HG03565 (cell line): ENCODE results near the gene GPR137.

ENCODE experiments used
- ATAC-seq: cut with Tn5 transposase; IDR thresholded peaks from one replicate; pipeline ENCODE4 v1.9.1; 2021; ENCODE audit warnings: mild to moderate bottlenecking, moderate library complexity; ENCODE audit not compliant: unreplicated experiment

The GPR137 gene

DNA sequence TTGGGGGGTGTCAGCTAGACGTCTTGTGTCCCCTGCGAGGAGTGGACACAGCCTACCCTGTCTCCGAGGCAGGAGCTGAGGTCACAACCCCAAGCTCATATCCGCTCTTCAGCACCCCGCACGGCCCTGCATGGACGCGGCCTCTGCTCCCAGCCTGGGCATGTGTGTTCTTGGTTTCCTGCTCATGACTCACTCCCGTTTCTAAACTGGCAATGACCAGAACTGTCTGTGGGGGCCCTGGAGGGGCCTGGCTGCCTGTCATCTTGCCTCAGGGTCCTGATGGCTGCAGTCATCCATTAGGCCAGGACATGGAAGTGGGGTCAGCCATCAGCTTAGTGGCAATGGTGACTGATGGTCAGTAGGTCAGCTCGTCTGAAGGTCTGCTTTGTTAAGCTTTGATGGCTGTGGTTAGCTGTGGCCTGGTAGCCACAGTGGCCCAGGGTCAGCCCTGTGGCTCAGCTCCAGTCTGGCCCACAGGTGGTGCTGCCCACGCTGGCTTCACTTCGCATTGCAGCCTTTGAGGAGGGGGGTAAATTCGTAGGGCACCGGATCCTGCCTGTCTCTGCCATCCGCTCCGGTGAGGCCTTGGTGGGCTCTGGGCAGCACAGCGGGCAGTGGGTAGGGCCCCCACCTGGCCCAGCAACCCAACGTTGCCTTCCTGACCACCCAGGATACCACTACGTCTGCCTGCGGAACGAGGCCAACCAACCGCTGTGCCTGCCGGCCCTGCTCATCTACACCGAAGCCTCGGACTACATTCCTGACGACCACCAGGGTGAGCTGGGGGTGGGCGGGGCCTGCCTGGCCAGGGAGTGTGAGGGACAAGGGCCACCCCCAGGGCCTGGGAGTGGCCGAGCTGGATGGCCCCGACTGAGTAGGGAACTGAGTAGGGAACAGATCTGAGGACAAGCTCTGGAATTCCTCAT is 22.4 kb upstream of the GPR137 start:
- no peak for ATAC-seq

DNA sequence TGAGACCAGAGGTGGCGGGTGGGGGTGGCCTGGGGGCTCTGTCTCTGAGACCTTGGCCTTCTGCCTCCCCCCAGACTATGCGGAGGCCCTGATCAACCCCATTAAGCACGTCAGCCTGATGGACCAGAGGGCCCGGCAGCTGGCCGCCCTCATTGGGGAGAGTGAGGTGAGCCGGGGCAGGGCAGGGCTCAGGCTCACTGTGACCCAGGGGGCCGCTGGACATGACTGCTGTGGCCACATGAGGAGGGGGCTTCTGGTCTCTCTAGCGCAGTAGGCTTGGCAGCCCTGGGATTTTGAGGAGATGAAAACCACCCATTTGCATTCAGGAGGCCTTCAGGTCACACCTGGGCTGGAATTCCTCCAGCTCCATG is 21.7 kb upstream of the GPR137 start:
- ATAC-seq: no peak

DNA sequence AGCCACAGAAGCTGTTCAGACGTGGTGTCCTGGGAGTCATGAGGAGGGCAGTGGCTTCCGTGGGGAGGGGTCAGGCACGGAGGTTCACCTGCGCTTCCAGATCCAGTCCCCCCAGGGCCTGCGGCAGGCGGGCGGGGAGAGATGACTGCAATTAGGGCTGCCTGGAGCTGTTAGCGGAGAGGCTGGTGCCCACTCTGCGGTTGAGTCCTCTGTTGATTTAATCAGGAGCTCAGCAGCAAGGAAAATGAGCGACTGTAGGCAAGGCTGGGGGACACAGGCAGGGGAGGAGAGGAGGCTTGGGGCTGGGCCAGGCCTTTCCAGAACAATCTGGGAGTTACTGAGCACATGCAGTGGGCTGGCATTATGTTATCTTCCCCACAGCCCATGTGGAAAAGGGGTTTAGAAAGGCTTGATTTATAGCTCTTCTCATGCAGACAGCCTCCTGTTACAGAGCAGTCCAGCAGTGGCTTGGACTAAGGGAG is 21.2 kb upstream of the GPR137 start:
- no peak for ATAC-seq

DNA sequence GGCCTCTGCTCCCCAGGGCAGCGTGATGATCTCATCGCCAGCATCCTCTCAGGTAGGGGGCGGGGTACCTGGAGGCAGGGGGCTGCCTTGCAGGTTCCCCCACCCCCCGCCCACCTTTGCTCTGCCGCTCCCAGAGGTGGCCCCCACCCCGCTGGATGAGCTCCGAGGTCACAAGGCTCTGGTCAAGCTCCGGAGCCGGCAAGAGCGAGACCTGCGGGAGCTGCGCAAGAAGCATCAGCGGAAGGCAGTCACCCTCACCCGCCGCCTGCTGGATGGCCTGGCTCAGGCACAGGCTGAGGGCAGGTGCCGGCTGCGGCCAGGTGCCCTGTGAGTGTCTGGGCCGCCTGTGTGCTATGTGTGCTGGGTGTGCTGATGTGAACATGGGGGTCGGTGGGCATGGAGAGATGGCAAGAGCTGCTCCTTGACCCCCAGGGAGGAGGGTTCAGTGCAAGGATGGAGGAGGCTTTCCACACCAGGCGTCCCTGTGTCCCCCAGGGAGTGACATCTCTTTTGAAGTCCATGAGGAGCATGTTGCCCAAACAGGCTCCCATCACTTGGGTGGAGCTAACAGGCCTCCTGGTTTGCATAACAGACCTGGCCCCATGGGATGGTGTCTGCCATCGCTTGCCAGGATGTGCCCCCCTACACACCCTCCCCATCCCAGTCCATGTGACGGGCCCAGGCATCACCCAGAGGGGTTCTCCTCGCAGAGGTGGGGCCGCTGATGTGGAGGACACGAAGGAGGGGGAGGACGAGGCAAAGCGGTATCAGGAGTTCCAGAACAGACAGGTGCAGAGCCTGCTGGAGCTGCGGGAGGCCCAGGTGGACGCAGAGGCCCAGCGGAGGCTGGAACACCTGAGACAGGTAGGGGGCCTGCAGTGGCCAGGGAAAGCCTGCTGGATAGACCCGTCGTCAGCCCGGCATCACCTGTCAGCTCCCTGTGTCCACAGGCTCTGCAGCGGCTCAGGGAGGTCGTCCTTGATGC is 20.2 kb upstream of the GPR137 start:
- no peak for ATAC-seq

DNA sequence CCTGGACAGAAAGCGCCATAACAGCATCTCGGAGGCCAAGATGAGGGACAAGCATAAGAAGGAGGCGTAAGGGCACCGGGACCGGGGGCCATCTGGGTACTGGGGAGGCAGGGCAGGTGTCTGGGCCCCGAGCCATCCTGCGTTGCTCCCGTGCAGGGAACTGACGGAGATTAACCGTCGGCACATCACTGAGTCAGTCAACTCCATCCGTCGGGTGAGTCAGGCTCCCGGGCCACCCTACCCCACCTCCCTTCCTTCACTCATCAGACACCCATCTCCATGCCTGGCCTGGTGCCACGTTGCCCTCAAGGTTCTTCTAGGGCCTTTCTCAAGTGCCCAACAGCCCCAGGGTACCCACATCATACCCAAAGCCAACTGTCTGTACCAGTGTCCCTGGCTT is 19.3 kb upstream of the GPR137 start:
- ATAC-seq: no peak

DNA sequence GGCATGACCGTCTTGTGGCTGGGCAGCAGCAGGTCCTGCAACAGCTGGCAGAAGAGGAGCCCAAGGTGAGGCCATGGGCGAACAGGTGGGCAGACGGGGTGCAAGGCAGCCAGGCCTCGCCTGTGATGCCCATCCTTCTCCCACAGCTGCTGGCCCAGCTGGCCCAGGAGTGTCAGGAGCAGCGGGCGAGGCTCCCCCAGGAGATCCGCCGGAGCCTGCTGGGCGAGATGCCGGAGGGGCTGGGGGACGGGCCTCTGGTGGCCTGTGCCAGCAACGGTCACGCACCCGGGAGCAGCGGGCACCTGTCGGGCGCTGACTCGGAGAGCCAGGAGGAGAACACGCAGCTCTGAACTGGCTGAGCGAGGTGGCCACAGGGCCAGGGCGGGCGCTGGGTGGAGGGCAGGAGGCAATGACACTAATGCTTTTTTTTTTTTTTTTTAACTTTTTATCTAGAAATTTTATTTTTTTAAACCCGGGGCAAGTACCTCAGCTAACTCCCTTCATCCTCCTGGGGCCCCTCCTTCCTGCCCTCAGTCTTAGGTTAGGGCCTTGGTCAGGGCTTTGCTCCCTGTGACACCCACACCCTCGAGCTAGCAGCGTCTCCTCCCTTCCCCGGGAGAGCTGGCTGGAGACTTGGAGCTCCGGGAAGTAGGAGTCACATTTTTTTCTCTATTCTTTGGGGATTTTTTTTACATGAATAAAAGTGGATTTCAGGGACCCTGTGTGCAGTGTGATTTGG is 18.3 kb upstream of the GPR137 start:
- no peak for ATAC-seq

DNA sequence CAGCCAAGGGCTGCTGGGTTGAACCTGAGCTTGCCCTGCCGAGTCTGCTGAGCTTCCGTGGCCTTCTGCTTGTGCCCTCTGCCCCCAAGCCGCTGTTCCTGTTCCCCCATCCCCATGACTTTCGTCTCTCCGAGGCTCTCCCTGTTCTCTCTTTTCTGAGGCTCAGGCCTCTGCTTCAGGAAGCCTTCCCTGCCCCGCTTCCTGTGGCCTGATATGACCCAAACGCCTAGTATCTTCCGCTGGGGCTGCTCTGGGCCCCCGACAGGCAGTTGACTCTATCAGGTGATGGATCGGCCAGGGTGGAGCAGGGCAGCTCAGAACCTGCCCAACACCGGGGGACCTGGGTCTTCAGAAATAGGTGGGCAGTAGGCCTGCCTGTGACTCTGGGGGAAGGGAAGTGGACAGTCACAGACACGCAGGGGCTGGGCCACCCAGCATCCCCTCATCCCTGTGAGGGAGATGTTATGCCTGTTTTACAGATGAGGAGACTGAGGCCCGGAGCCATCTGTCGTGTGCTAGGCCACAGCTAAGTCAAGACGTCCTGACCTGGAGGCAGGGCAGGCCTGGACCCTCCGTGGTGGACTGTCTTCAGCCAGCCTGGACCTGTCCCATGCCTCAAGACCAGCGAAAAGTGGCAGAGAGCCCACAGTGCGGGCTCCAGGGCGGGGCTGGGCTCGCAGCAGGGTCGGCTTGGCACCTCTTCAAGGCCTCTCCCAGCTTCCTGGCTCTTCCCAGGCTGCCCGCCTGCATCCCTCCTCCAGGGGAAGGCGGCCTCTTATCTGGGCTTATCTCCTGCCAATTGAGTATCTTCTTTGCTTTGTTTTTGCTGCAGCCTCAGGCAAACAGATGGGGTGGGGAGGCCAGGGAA is 17.4 kb upstream of the GPR137 start:
- no peak for ATAC-seq

DNA sequence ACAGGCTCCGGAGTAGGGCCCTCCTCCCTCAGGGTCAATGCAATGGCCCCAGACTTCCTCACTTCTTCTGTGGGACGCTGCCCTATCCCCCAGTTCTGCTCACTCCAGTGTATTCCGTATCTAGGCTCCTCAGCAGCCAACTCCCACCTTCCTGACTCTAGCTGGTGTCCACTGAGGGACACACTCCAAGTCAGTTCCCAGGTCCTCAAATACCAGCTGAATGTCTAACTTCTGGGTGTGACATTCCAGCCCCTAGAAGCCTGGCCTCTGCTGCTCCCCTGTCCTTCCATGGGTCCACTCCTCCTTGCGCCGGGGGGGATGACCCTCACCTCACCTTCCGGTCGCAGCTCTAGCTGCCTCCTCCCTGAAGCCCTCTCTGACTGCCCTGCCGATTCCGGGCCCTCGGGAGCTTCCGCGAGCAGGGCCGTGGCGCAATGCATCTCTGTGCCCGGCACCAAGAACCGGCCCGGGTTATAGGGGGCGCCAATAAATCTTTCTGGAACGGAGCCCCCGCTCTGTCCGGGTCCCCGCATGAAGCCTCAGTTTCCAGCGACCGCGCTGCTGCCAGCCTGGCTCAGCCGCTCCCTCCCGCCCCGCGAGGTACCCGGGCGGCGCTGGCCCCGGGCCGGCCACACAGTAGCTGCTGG is 16.6 kb upstream of the GPR137 start:
- peak; percentile 4 for ATAC-seq

DNA sequence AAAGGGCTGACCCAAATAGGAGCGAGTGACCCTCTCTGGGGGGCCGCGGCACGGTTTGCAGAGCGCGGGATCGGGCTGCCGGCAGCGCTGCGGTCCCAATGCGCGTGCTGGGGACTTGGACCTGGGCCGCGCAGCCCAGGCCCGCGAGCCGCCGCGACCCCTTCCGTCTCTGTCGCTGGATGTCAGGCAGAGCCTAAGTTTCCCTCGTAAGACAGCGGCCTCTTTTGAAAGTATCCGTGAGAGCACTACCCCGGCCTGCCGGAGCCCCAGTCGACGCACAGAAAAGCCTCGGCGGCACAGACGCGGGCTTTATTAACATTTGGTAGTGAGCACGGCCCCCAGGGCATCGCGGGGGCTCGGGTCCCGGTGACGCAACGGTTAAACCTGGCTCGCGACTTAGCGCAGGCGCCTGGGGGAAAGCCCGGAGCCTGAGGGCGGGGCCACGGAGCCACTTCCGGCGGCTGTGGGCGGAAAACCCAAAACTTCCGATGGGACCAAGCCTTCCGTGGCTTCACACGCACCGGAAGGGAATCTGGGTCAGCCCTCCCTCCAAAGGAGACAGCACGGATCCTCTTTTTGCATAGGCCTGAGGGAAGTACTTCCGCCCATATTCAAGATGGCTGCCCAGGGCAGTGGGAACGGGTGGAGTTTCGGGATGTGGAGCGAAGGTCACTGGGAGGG is 16.0 kb upstream of the GPR137 start:
- ATAC-seq: peak; percentile 46

DNA sequence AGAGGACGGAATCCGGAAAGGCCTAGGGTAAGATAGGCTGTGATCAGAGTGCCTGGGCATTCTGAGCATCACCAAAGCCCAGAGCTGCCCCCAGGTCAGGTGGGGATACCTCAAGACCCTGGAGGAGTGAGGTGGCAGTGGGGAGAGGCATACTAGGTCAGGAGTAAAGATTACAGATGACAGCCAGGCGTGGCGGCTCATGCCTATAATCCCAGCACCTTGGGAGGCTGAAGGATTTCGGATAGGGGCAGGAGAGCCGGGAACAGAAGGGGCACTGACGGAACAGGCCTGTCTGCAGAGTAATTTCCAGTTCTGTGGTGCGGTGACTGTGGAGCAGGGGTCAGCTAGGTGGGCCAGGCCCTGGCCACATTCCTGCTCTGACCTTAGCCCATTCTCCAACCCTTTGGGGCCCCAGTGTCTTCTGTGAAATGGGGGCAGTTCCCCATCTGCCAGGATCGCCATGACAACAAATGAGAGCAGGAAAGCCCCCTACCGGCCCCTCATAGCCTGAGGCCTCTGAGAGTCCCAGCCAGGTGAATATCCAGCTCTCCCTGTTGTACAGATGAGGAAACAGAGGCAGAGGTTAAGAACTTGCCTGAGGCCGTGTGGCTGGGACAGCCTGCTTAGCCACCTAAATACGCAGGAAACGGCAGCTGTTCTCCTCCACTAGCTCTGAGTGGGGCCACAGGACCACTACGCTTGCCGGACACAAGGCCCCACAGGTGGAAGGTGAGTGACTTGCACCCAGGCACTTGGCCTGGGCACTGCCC is 10.4 kb upstream of the GPR137 start:
- no peak for ATAC-seq

DNA sequence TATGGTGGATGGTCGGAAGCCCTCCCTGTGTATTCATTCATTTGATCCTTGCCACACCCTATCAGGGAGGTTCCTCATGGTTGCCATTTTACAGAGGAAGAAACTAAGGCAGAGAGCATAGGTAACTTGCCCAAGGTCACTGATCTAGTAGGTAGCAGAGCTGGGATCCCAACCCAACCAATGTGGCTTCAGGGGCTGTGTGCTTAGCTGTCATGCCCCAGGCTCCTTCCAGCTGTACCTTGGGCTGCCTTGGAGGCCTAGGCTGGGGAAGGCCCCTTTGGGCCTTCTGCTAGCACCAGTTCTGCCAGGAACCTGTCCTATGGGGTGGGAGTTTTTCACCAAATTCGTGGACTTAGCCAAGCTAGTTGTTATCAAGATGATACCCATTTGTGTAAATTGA is 9.8 kb upstream of the GPR137 start:
- no peak for ATAC-seq

DNA sequence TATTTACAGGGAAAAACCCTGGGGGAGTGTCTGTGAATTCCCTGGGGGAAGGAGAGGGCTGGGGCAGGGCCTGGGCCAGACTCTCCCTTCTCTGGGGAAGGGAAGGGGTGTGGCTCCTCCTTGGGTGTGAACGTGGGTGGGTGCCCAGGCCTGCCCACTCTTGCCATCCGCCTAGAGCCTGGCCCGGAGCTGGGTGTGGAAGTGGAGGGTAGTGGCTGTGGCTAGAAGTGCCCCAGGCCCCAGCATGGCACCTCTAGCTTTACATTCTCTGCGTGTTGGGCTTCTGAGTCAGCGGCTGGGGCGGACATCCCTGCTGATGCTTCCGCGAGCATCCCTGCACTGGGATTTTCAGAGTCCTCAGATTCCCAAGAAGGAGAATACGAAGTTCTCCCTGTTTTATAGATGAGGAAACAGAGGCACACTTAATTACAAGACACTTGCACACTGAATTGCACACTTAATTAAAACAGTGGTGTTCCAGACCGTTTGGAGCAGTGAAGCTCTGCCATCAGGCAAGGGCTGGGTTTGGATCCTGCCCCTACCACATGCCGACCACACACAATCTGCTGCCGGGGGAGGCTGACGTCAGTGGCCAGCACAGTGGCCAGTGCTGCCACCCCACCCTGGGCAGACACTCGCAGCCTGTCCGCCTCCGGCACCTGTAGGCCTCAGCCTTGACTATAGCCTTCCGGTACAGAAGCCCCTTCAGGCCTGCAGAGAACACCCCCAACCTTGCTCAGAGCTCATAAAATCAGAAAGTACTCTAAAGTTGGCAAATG is 8.8 kb upstream of the GPR137 start:
- no peak for ATAC-seq

DNA sequence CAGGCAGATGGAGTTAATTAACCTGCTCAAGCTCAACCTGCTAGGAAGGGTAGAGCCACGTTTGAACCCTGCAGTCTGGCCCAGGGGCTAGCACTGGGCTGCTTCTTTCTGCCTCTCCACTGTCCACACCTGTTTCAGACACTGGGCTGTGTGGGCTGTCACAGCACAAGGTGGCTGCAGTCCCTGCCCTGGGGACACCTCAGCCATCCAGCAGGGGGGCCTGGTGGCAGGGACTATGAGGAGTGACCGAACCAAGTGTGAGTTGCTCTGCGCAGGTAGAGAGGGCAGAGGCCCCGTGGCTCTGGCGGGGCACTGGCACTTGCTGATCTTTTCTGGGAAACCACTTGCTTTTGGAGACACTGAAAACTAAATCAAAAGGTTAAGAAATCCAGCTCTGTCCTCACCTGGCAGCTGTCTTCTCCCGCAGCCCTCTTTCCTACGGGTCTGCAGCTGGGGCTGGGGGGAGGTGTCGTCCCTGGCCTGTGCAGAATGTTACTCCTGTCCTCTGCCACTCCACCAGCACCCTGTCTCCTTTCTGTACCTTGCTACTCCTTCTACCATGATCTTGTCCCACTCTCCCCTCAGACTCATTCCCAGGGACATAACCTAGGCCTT is 7.0 kb upstream of the GPR137 start:
- no peak for ATAC-seq

DNA sequence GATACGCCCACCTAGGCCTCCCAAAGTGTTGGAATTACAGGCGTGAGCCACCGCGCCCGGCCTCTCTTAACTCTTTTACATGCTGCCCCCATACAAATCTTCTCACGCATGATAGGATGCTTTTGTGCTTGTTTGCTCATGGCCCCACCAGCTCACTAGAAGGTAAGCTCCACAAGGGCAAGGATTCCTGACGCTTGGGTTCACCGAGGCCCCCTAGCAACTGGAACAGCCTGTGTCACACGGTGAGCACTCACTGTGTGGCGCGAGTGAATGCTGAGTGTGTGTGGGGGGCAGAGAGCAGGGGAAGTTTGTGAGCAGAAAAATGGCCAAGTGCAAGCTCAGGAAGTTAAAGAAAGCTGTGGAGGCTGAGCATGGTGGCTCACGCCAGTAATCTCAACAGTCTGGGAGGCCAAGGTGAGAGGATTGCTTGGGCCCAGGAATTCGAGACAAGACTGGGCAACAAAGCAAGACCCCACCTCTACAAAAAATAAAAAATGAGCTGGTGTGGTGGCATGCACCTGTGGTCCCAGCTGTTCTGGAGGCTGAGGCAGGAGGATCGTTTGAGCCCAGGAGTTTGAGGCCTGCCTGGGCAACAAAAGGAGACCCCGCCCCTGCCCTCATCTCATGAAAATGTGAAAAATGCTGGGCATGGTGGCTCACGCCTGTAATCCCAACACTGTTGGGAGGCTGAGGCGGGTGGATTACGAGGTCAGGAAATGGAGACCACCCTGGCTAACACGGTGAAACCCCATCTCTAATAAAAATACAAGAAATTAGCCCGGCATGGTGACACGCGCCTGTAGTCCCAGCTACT is 3.5 kb upstream of the GPR137 start:
- ATAC-seq: no peak

DNA sequence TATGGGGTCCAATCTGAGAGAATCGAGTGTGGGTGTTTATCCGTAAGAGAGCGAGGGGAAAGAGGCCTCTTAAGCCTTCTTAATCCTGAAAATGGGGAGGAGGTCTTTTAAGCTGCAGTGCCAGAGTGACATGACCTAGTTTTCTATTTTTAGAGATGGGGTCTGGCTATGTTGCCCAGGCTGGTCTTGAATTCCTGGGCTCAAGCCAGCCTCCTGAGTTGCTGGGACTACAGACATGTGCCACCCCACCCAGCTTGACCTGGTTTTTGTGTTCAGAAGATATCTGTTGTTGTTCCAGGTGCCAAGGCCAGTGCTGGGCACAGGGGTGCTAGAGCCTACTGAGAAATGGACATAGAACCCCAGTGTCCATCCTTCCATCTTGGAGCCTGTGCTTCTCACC is 2.6 kb upstream of the GPR137 start:
- ATAC-seq: no peak
